Activated CD4-positive, alpha-beta T cell treated with anti-CD3 and anti-CD28 coated beads, Interleukin-2, amount 10 ng/mL, durations not matched to agents 24 days and 14 days (primary cell): Measurements from ENCODE around the gene WDR70. TPM values are rescaled to one million over a fixed set of nuclear protein-coding genes. Genes with fewer than 3 reads are reported as not detected.

Experiments
- DNase-seq: peaks from one replicate; pipeline ENCODE4 v3.0.0; 2022
- H3K27ac Mint-ChIP-seq: one replicate; pipeline ENCODE4 v1.8.0; 2022; ENCODE audit warnings: mild to moderate bottlenecking, mixed read lengths
- H3K27me3 Mint-ChIP-seq: one replicate; pipeline ENCODE4 v1.8.0; 2022; ENCODE audit warnings: mixed read lengths
- H3K36me3 Mint-ChIP-seq: one replicate; pipeline ENCODE4 v1.8.0; 2022; ENCODE audit warnings: low read depth, mild to moderate bottlenecking, mixed read lengths
- H3K4me1 Mint-ChIP-seq: one replicate; pipeline ENCODE4 v1.8.0; 2021; ENCODE audit warnings: mixed read lengths
- H3K4me3 Mint-ChIP-seq: one replicate; pipeline ENCODE4 v1.8.0; 2022; ENCODE audit warnings: mild to moderate bottlenecking, moderate library complexity, mixed read lengths
- H3K9me3 Mint-ChIP-seq: one replicate; pipeline ENCODE4 v1.8.0; 2021; ENCODE audit warnings: mixed read lengths
- intact Hi-C: fragments of 100-400 bp; cut with micrococcal nuclease; formaldehyde crosslinking; loops from one replicate; pipeline ENCODE4 v1.15.1; 2023
- total RNA-seq: library from RNA; stranded (reverse); gene quantifications from 2 replicates; pipeline ENCODE4 v1.2.3, GENCODE V29; 2022

WDR70 gene
- total RNA-seq, 1 donor from 2014 or later: 48.9 TPM

GRCh38 chr5:37756248-37756647, 377.1 kb downstream of the WDR70 start:
- H3K9me3 Mint-ChIP-seq: peaks cover 4% of the 10 kb centered on the region
- H3K4me3 Mint-ChIP-seq: no peak overlapping the region
- DNase-seq: no peak
- no peaks in the 10 kb centered on the region for H3K27me3 Mint-ChIP-seq
- intact Hi-C loops: no loop called here
- H3K4me1 Mint-ChIP-seq: no peaks in the 10 kb centered on the region
- H3K36me3 Mint-ChIP-seq: peaks cover 17% of the 10 kb centered on the region
- H3K27ac Mint-ChIP-seq: no peak overlapping the region

DNA sequence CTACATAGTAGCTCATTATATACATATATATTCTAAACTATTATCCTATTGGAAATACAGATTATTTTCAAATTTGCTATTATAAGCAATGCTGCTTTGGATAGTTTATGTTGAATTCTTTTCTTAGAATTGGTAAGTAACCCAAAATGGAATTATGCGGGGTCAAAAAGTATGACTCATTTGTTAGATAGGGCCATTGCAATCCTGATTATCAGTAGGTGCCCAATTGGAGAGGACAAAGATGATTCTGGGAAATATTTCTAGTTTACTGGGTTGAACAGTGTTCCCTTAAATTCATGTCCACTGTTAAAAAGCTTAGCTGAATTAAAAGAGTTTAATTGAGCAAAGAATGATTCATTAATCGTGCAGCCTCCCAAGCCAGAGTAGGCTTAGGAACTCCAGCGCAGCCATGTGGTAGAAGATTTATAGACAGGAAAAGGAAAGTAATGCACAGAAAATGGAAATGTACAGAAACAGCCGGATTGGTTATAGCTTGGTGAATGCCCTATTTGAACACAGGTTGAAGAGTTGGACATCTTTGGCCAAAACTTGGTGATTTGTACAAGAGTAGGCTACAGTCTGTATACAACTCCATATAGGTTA, 379.0 kb downstream of the WDR70 start:
- no peaks in the 10 kb centered on the region for H3K4me1 Mint-ChIP-seq
- H3K9me3 Mint-ChIP-seq: peaks cover 4% of the 10 kb centered on the region
- H3K36me3 Mint-ChIP-seq: peaks cover 17% of the 10 kb centered on the region
- H3K27ac Mint-ChIP-seq: no peak overlapping the region
- no peak for DNase-seq
- H3K27me3 Mint-ChIP-seq: no peaks in the 10 kb centered on the region
- intact Hi-C loops: no loop called here
- no peak overlapping the region for H3K4me3 Mint-ChIP-seq

DNA sequence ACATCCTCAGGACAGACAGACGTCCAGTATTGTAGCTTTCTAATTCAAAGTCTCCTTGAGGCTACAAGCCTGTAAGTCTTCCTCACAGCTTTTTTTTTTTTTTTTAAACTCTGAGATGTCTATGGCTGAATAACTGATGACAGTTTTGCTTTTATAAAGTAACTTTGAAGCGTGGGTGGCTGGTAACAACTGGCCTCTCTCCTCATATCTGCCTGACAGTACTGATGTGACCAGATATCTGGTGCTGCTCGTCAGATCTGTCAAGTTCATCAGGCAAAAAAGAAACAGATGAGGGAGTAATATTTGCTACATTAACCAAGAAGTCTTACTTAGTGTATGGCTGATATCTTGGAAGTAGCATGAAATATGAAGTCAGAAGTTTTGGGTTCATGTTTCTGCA, 388.1 kb downstream of the WDR70 start:
- no peak for DNase-seq
- intact Hi-C loops: no loop called here
- Mint-ChIP-seq H3K4me3 (no peak overlapping the region), H3K9me3 (peaks cover 10% of the 10 kb centered on the region), H3K4me1 (no peaks in the 10 kb centered on the region), H3K36me3 (no peaks in the 10 kb centered on the region), H3K27me3 (no peaks in the 10 kb centered on the region), H3K27ac (no peak overlapping the region)

GRCh38 chr5:37767961-37768360, 388.8 kb downstream of the WDR70 start:
- Mint-ChIP-seq H3K27me3 (no peaks in the 10 kb centered on the region), H3K27ac (no peak overlapping the region), H3K36me3 (no peaks in the 10 kb centered on the region), H3K4me1 (no peaks in the 10 kb centered on the region), H3K4me3 (no peak overlapping the region), H3K9me3 (peaks cover 10% of the 10 kb centered on the region)
- no peak for DNase-seq
- intact Hi-C loops: no loop called here

DNA sequence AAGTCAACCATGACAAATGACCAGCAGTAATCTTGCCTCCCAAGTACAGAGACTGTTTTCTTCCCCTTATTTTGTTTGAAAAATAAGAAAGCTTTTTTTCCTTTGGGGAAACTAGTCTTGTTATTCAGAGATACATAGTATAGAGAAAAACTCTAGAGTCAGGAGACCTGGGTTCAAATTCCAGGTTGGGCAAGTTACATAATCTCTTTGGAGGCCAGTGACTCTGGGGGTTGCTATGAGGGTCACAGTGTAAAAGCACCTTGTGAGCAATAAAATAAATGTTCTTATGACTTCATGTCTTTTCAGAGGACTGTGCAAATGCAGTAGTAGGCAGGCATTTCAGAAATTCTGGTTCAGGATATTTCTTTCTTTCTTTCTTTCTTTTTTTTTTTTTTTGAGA, 389.3 kb downstream of the WDR70 start:
- Mint-ChIP-seq H3K27ac (no peak overlapping the region), H3K27me3 (no peaks in the 10 kb centered on the region), H3K4me3 (no peak overlapping the region), H3K36me3 (no peaks in the 10 kb centered on the region), H3K9me3 (peaks cover 10% of the 10 kb centered on the region), H3K4me1 (no peaks in the 10 kb centered on the region)
- DNase-seq: no peak
- intact Hi-C loops: no loop called here

GRCh38 chr5:37769108-37769507, 390.0 kb downstream of the WDR70 start:
- DNase-seq: no peak
- H3K4me1 Mint-ChIP-seq: no peaks in the 10 kb centered on the region
- no peaks in the 10 kb centered on the region for H3K36me3 Mint-ChIP-seq
- H3K4me3 Mint-ChIP-seq: no peak overlapping the region
- no peaks in the 10 kb centered on the region for H3K27me3 Mint-ChIP-seq
- H3K27ac Mint-ChIP-seq: no peak overlapping the region
- intact Hi-C loops: no loop called here
- peaks cover 14% of the 10 kb centered on the region for H3K9me3 Mint-ChIP-seq

GRCh38 chr5:37769840-37770239, 390.7 kb downstream of the WDR70 start:
- no peaks in the 10 kb centered on the region for H3K36me3 Mint-ChIP-seq
- intact Hi-C loops: no loop called here
- no peaks in the 10 kb centered on the region for H3K27me3 Mint-ChIP-seq
- DNase-seq: no peak
- no peak overlapping the region for H3K27ac Mint-ChIP-seq
- no peak overlapping the region for H3K4me3 Mint-ChIP-seq
- H3K9me3 Mint-ChIP-seq: peaks cover 14% of the 10 kb centered on the region
- no peaks in the 10 kb centered on the region for H3K4me1 Mint-ChIP-seq

- DNase-seq: no peak
- intact Hi-C loops: no loop called here
- Mint-ChIP-seq H3K4me1 (no peaks in the 10 kb centered on the region), H3K27ac (no peak overlapping the region), H3K4me3 (no peak overlapping the region), H3K9me3 (peaks cover 19% of the 10 kb centered on the region), H3K36me3 (no peaks in the 10 kb centered on the region), H3K27me3 (no peaks in the 10 kb centered on the region)
These were observed 391.7 kb downstream of the WDR70 start for GRCh38 chr5:37770786-37771185.

GRCh38 chr5:37771203-37771611, 392.1 kb downstream of the WDR70 start:
- Mint-ChIP-seq H3K9me3 (peaks cover 22% of the 10 kb centered on the region), H3K27me3 (no peaks in the 10 kb centered on the region), H3K36me3 (no peaks in the 10 kb centered on the region), H3K27ac (no peak overlapping the region), H3K4me3 (no peak overlapping the region), H3K4me1 (no peaks in the 10 kb centered on the region)
- intact Hi-C loops: no loop called here
- no peak for DNase-seq

DNA sequence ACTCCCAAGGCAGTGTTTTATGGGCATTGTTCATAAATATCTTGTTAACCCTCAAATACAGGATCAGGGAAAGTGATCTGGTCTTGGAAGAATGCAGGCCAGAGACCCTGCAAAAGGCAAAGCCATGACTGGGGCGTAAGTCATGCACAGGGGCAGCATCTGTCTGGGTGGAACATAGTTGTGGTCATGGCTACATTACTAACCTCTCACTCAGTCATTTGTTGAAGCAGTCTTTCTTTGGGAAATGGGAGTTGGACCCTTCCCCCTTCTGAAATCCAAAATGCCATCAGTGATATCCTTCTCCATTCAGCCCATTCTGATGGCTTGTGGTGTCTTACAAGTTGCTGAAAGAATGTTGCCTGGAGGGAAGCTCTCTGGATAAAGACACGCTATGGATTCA, 392.6 kb downstream of the WDR70 start:
- peaks cover 22% of the 10 kb centered on the region for H3K9me3 Mint-ChIP-seq
- intact Hi-C loops: no loop called here
- DNase-seq: no peak
- no peaks in the 10 kb centered on the region for H3K27me3 Mint-ChIP-seq
- no peaks in the 10 kb centered on the region for H3K4me1 Mint-ChIP-seq
- no peak overlapping the region for H3K27ac Mint-ChIP-seq
- H3K36me3 Mint-ChIP-seq: no peaks in the 10 kb centered on the region
- H3K4me3 Mint-ChIP-seq: no peak overlapping the region

GRCh38 chr5:37772255-37772654, 393.1 kb downstream of the WDR70 start:
- H3K4me1 Mint-ChIP-seq: no peaks in the 10 kb centered on the region

DNA sequence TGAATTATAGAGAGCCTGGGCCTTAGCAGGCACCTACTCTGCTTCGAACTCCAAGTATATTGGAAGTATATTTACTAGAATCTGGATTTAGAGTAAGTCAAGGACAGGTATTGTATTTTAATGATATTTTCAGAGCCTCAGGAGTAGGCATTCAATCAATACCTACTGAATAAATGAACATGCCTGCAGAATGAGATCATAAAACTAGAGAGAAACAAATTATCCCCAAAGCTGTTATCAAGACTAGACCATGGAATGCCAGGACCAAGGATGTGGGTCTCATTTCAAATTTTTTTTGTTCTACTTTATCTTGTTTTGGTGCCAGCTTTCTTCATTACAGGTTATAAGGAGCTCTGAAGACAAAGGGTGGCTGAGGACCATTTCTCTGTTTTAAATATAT, 394.7 kb downstream of the WDR70 start:
- H3K4me3 Mint-ChIP-seq: no peak overlapping the region
- H3K36me3 Mint-ChIP-seq: no peaks in the 10 kb centered on the region
- peaks cover 19% of the 10 kb centered on the region for H3K9me3 Mint-ChIP-seq
- intact Hi-C loops: no loop called here
- H3K4me1 Mint-ChIP-seq: no peaks in the 10 kb centered on the region
- H3K27ac Mint-ChIP-seq: no peak overlapping the region
- H3K27me3 Mint-ChIP-seq: no peaks in the 10 kb centered on the region
- DNase-seq: no peak

More at GRCh38 chr5:37772255-37772654, 393.1 kb downstream of the WDR70 start:
- Mint-ChIP-seq H3K27me3 (no peaks in the 10 kb centered on the region), H3K27ac (no peak overlapping the region), H3K9me3 (peaks cover 22% of the 10 kb centered on the region), H3K36me3 (no peaks in the 10 kb centered on the region), H3K4me3 (no peak overlapping the region)
- DNase-seq: no peak
- intact Hi-C loops: no loop called here

GRCh38 chr5:37774912-37775483, 395.9 kb downstream of the WDR70 start:
- peak; percentile 63 for DNase-seq
- intact Hi-C loops: no loop called here
- Mint-ChIP-seq H3K36me3 (no peaks in the 10 kb centered on the region), H3K9me3 (peaks cover 12% of the 10 kb centered on the region), H3K27me3 (no peaks in the 10 kb centered on the region), H3K4me3 (no peak overlapping the region), H3K27ac (no peak overlapping the region), H3K4me1 (no peaks in the 10 kb centered on the region)

DNA sequence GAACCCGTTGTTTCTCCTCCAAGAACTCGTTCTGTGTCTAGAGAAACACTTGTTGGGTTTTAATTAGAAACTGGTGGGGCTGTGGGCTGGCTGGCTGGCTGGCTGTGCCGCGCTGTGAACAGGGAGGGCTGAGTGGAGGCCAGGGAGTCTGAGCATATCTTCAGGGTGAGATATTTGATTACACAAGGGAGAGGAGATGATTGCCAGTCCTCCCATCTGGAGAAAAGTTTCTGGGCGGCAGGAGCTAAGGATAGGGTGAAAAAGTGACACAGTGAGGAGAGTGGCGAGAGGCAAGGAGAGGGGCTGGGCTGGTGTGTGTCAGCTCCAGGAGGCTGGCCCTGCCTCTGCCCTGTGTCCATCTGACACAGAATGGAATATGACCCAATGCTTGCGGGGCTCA, 397.7 kb downstream of the WDR70 start:
- no peak for DNase-seq
- H3K4me1 Mint-ChIP-seq: no peaks in the 10 kb centered on the region
- H3K4me3 Mint-ChIP-seq: no peak overlapping the region
- no peaks in the 10 kb centered on the region for H3K36me3 Mint-ChIP-seq
- H3K27me3 Mint-ChIP-seq: no peaks in the 10 kb centered on the region
- intact Hi-C loops: no loop called here
- H3K27ac Mint-ChIP-seq: no peak overlapping the region
- H3K9me3 Mint-ChIP-seq: peaks cover 12% of the 10 kb centered on the region
